ENCODE measurements around the gene OR2J3. TPM values are rescaled to one million over a fixed set of nuclear protein-coding genes. Genes with fewer than 3 reads are reported as not detected.
A peak's percentile ranks its signal among the peaks of the same experiment; 100 is the strongest.

Gene OR2J3
- total RNA-seq, 1 donor from 2014 or later, result not detected

- Histone ChIP-seq H3K4me1 (no peaks in the 10 kb centered on the region), H3K4me3 (no peak overlapping the region), H3K9me3 (no peaks in the 10 kb centered on the region), H3K27me3 (no peaks in the 10 kb centered on the region), H3K36me3 (no peaks in the 10 kb centered on the region), H3K27ac (no peak overlapping the region)
- DNase-seq (no peak), ATAC-seq (peak; percentile 15)
- intact Hi-C loops (cut with DNase I), result no loop called here
- no peak for TF ChIP-seq CTCF (IDR thresholded peaks at IDR 0.05)
Measured at GRCh38 chr6:29129326-29130012, 21.6 kb downstream of the OR2J3 start.

DNA sequence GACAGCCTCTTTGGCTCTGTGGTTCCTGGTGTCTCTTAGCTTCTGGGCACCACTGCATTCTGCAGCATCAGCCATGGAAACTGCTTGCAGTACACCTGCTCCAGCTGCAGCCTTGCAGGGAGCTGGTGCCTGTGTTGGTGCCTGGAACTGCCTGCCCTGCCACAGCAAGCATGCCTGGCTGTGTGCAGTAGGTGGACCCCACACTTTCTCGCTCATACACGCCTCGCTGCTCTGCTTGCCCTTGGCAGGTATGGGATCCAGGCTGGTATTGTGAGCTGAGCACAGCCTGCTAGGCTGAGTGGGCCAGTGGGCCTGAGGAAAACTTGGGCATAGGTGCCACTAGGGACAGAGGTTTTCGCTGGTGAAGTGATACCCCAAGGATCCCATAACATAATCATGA lies 22.8 kb downstream of the OR2J3 start:
- Histone ChIP-seq H3K9me3 (no peaks in the 10 kb centered on the region), H3K4me1 (no peaks in the 10 kb centered on the region), H3K4me3 (no peak overlapping the region), H3K36me3 (no peaks in the 10 kb centered on the region), H3K27me3 (no peaks in the 10 kb centered on the region), H3K27ac (no peak overlapping the region)
- no peak for ATAC-seq
- intact Hi-C loops (cut with DNase I), result no loop called here
- TF ChIP-seq CTCF (IDR thresholded peaks at IDR 0.05), result no peak
- peak; percentile 49 for DNase-seq

DNA sequence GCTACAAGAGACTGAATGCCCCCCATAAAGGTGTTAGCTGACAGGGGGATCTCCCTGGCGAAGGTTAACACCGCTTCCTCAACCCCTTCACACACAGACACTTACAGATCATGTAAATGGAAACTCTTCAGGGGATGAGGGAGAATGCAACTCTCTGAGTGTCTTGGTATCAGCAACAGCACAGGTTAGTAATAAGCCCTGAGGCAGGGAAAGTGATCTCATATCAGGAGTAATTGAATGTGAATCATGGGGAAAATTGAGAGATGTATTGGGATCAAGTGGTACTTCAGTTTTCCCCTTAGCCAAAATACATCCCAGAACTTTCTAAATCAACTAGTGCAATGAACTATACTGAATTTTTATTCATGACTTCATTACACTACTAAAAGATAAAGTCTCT lies 23.8 kb downstream of the OR2J3 start:
- H3K27ac ChIP-seq, result no peak overlapping the region
- DNase-seq, result no peak
- H3K27me3 ChIP-seq, result no peaks in the 10 kb centered on the region
- H3K4me1 ChIP-seq, result no peaks in the 10 kb centered on the region
- H3K4me3 ChIP-seq, result no peak overlapping the region
- no peaks in the 10 kb centered on the region for H3K36me3 ChIP-seq
- no peak for TF ChIP-seq CTCF (IDR thresholded peaks at IDR 0.05)
- ATAC-seq, result no peak
- intact Hi-C loops (cut with DNase I), result no loop called here
- H3K9me3 ChIP-seq, result no peaks in the 10 kb centered on the region

GRCh38 chr6:29137724-29138123 lies 29.9 kb downstream of the OR2J3 start:
- no peaks in the 10 kb centered on the region for H3K27me3 ChIP-seq
- intact Hi-C loops (cut with DNase I), result no loop called here
- H3K4me3 ChIP-seq, result no peak overlapping the region
- no peaks in the 10 kb centered on the region for H3K36me3 ChIP-seq
- no peaks in the 10 kb centered on the region for H3K4me1 ChIP-seq
- no peak overlapping the region for H3K27ac ChIP-seq
- no peak for DNase-seq
- no peak for ATAC-seq
- no peak for TF ChIP-seq CTCF (IDR thresholded peaks at IDR 0.05)
- H3K9me3 ChIP-seq, result no peaks in the 10 kb centered on the region

- no peaks in the 10 kb centered on the region for H3K27me3 ChIP-seq
- TF ChIP-seq CTCF (IDR thresholded peaks at IDR 0.05), result no peak
- no peak for DNase-seq
- no peaks in the 10 kb centered on the region for H3K4me1 ChIP-seq
- no peak overlapping the region for H3K4me3 ChIP-seq
- no peak overlapping the region for H3K27ac ChIP-seq
- ATAC-seq, result no peak
- no peaks in the 10 kb centered on the region for H3K36me3 ChIP-seq
- H3K9me3 ChIP-seq, result no peaks in the 10 kb centered on the region
- intact Hi-C loops (cut with DNase I), result no loop called here
Measured at GRCh38 chr6:29141606-29142005, 33.7 kb downstream of the OR2J3 start.

- ATAC-seq (no peak), DNase-seq (no peak)
Measured at GRCh38 chr6:29142309-29142708, 34.5 kb downstream of the OR2J3 start.

More at GRCh38 chr6:29142309-29142708, 34.5 kb downstream of the OR2J3 start:
- Histone ChIP-seq H3K4me1 (no peaks in the 10 kb centered on the region), H3K9me3 (no peaks in the 10 kb centered on the region), H3K27me3 (no peaks in the 10 kb centered on the region), H3K27ac (no peak overlapping the region), H3K4me3 (no peak overlapping the region), H3K36me3 (no peaks in the 10 kb centered on the region)
- intact Hi-C loops (cut with DNase I), result no loop called here
- TF ChIP-seq CTCF (IDR thresholded peaks at IDR 0.05), result no peak
